ENCODE results near the gene SCO2.
"Not testable (repeated sequence)": the region's sequence is repeated elsewhere in the genome, so short reads cannot be mapped to it uniquely, and the experiment has no call there.

SCO2 gene

GRCh38 chr22:50542416-50542927 is 17.1 kb upstream of the SCO2 start:
- H3K4me3 ChIP-seq (ENCODE audit: low read depth, low read length) = no peak overlapping the region
- CTCF ChIA-PET = interaction anchor here (0.8 to 1.4 kb wide), 2 partner anchors 10 to 20 kb away, joined by 3 read pairs; partner anchors contain the start of gene SYCE3
- POLR2A ChIA-PET = no interaction called here
- no peak for DNase-seq (ENCODE audit: low read depth, low spot score)
- TF ChIP-seq CTCF (IDR thresholded peaks at IDR 0.05; ENCODE audit: insufficient read depth, low read length, missing control alignments) = no peak

GRCh38 chr22:50541667-50542026 is 16.2 kb upstream of the SCO2 start:
- POLR2A ChIA-PET; H3K4me3 ChIP-seq (ENCODE audit: low read depth, low read length): not testable (repeated sequence)
- DNase-seq (ENCODE audit: low read depth, low spot score) = peak; percentile 38
- CTCF ChIA-PET = interaction anchor here (1.1 to 3.6 kb wide), 4 partner anchors 9 to 21 kb away, joined by 3 to 22 read pairs (median 12); partner anchors contain the start of genes SCO2, SYCE3 and TYMP

GRCh38 chr22:50540381-50540780 is 15.0 kb upstream of the SCO2 start:
- ChIA-PET POLR2A (interaction anchor here (0.7 to 1.6 kb wide), 2 partner anchors 11 to 15 kb away, joined by 3 to 8 read pairs; partner anchors contain the start of genes SCO2 and TYMP), CTCF (interaction anchor here (0.7 to 3.6 kb wide), 8 partner anchors 12 to 81 kb away, joined by 3 to 22 read pairs (median 6); partner anchors contain the start of genes CPT1B, SCO2, SYCE3 and TYMP)
- TF ChIP-seq CTCF (IDR thresholded peaks at IDR 0.05; ENCODE audit: insufficient read depth, low read length, missing control alignments) = no peak
- H3K4me3 ChIP-seq (ENCODE audit: low read depth, low read length) = no peak overlapping the region
- DNase-seq (ENCODE audit: low read depth, low spot score) = no peak

- no peak overlapping the region for H3K4me3 ChIP-seq (ENCODE audit: low read depth, low read length)
- CTCF ChIA-PET = interaction anchor here (1.0 to 3.4 kb wide), 4 partner anchors 12 to 158 kb away, joined by 3 to 21 read pairs (median 4); partner anchors contain the start of gene SCO2
- POLR2A ChIA-PET = no interaction called here
- no peak for DNase-seq (ENCODE audit: low read depth, low spot score)
- TF ChIP-seq CTCF (IDR thresholded peaks at IDR 0.05; ENCODE audit: insufficient read depth, low read length, missing control alignments) = no peak
Observed at GRCh38 chr22:50537765-50538164, 12.4 kb upstream of the SCO2 start.

GRCh38 chr22:50536226-50536625 is 10.8 kb upstream of the SCO2 start:
- ChIA-PET CTCF (interaction anchor here (0.6 to 3.1 kb wide), 6 partner anchors 9 to 155 kb away, joined by 3 to 14 read pairs (median 3); partner anchors contain the start of genes SCO2 and SYCE3), POLR2A (interaction anchor here (0.7 kb wide), 1 partner anchor 11 kb away, joined by 6 read pairs; the partner anchor contains the start of gene SCO2)
- no peak overlapping the region for H3K4me3 ChIP-seq (ENCODE audit: low read depth, low read length)
- no peak for TF ChIP-seq CTCF (IDR thresholded peaks at IDR 0.05; ENCODE audit: insufficient read depth, low read length, missing control alignments)
- no peak for DNase-seq (ENCODE audit: low read depth, low spot score)

GRCh38 chr22:50535113-50535512 is 9.7 kb upstream of the SCO2 start:
- DNase-seq (ENCODE audit: low read depth, low spot score) = no peak
- TF ChIP-seq CTCF (IDR thresholded peaks at IDR 0.05; ENCODE audit: insufficient read depth, low read length, missing control alignments) = no peak
- CTCF ChIA-PET = interaction anchor here (1.2 to 3.1 kb wide), 3 partner anchors 8 to 86 kb away, joined by 3 to 14 read pairs (median 4); partner anchors contain the start of gene SCO2
- POLR2A ChIA-PET = no interaction called here
- no peak overlapping the region for H3K4me3 ChIP-seq (ENCODE audit: low read depth, low read length)

- POLR2A ChIA-PET; H3K4me3 ChIP-seq (ENCODE audit: low read depth, low read length); DNase-seq (ENCODE audit: low read depth, low spot score): not testable (repeated sequence)
- CTCF ChIA-PET = interaction anchor here (1.1 to 3.1 kb wide), 2 partner anchors 8 to 29 kb away, joined by 3 to 14 read pairs; partner anchors contain the start of genes SCO2 and SYCE3
Observed at GRCh38 chr22:50533856-50534711, 8.7 kb upstream of the SCO2 start.

Data from AG04449 (cell line).